Stimulated activated CD4-positive, alpha-beta T cell treated with anti-CD3 and anti-CD28 coated beads, Interleukin-1b, Interleukin-23, amount 100 ng/mL, for 1 hour (primary cell): Measurements from ENCODE around the gene DHX16.
A peak's percentile ranks its signal among the peaks of the same experiment; 100 is the strongest.
"Not testable (repeated sequence)": the region's sequence is repeated elsewhere in the genome, so short reads cannot be mapped to it uniquely, and the experiment has no call there.

ENCODE experiments used
- DNase-seq, 2 donors: peaks; one replicate each; pipeline ENCODE4 v3.0.0-alpha.2; 2020; ENCODE audit warnings: low read depth in 2 of 2

Gene DHX16

DNA sequence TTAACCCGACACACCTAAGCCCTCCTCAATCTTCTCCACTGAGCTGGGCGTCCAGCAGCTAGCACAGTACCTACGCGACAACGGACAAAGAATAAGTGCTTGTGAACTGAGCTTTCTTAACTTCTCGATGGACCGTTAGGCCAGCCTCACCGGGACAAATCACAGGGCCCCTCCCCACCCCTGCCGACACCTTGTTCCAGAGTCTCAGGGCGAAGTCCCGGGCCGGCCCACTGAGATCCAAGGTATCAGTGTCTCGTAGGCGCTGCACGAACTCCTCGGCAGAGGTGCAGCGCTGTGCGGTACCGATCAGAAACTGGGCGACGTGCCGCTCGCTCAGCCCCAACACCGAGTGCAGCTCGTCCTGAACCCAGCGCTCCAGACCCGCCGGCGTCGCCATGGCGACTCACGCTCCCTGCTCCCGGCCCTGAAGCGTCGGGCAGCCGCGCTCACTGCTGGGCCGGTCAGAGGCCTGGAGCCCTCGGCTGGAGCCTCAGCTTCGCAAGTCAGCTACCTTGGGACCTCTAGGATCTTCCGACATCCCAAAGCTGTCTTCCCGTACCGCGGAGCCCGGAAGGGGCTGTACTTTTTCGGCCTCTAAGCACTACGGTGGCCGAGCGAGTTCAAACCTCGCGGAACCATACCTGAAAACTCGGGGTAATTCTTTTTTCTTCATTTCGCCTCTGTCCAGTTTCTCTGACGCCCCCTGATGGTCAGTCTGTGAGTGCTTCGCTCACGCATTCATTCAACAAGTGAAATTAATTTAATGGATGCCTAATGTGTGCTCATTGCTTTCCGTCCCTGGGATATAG is at the start of gene DHX16:
TSS of gene DHX16 (minus strand) at position 562 of the 809 bp plus-strand sequence. CDS start at position 397, 165 bp downstream.
- peak; percentile 73 to 79 for DNase-seq

DNA sequence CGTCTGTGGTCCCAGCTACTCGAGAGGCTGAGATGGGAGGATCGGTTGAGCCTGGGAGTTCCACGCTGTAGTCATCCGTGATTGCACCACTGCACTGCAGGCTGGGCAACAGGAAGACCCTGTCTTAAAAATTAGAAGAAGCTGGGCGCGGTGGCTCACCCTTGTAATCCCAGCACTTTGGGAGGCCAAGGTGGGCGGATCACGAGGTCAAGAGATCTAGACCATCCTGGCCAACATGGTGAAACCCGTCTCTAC is 49.1 kb upstream of the DHX16 start:
- not testable (repeated sequence) for DNase-seq

DNA sequence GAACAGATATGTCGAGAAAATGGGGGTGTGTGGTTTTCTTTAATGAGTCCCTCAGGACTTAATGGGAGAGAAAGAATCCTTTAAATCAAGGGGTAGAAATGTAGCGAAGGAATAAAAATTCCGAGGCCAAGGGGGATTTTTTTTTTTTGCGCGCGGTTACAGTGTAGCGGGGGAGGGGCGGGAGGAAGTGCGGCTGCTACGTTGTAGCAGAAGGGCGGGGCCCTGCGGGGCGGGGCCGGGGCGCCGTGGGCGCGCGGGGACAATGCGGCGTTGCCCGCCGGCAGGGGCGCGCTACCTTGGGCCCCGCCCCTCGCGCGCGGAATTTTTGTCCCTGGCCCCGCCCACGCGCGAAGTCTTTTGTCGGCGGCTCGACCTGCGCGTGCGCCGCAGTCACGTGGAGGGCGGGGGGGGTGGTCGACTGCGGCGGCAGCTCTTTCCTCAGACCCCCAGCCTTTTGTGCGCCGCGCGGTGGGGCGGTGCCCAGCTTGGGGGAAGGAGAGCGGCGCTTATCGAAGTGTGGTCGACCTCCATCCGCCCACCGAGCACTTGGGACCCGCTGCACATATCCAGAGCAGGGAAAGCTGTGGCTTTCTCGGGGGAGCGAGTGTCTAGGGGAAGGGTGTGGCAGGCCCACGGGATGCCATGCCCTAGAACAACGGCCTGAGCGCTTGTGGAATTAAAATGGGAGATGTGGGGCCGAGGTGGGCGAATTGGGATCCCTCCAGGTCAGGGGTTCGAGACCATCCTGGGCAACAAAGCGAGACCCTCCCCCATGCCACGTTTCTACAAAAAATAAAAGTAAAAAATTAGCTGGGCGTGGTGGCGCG is 48.6 kb upstream of the DHX16 start:
- DNase-seq, result peak; percentile 92 to 96

- DNase-seq, result no peak
Measured at GRCh38 chr6:30720738-30721197, 48.0 kb upstream of the DHX16 start.

GRCh38 chr6:30719791-30720737 is 47.3 kb upstream of the DHX16 start, which contains the start of gene TUBB:
Gene TUBB, plus strand, starts transcription at chr6:30720352. Its CDS starts 155 bp downstream, at chr6:30720507.
- peak; percentile 87 to 88 for DNase-seq

DNA sequence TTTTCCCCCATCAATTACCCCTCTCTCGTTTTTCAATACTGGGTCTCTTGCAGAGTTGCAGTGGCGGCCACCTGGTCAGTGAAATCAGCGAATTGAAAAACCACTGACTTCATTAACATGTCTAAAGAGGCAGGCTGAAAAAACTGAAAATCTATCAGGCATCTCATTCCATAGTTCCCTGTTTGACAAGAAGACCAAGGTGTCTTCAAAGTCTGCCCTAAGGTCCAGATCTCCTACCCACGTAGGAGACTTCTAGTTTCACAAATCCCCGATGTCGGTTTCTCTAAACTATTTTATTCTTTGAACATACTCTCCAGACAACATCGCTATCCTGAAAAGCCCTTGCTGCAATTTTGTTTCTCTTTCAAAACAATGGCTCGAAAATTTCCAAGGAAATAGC is 46.5 kb upstream of the DHX16 start:
- no peak for DNase-seq

- not testable (repeated sequence) for DNase-seq
Measured at GRCh38 chr6:30717845-30718720, 45.3 kb upstream of the DHX16 start.

- peak; percentile 90 to 98 for DNase-seq
Measured at GRCh38 chr6:30717129-30717844, 44.5 kb upstream of the DHX16 start, which contains the start of gene MDC1. Gene MDC1, minus strand, starts transcription at chr6:30717281. Its CDS starts 2,106 bp downstream, at chr6:30715175.

- DNase-seq, result no peak
Measured at GRCh38 chr6:30716879-30717128, 44.0 kb upstream of the DHX16 start.

DNA sequence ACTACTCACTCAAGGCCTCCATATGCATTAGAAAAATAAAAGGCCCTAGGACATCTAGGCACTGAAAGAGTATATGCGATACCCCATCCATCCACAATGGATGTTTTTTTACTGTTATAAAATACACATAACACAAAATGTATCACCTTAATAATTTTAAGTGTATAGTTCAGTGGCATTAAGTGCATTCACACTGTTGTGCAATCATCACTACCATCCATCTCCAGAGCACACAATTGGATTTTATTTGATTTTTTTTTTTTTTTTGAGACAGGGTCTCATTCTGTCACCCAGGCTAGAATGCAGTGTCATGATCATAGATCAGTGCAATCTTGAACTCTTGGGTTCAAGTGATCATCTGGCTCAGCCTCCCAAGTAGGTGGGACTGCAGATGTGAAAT is 41.5 kb upstream of the DHX16 start:
- DNase-seq, result no peak

- DNase-seq, result no peak
Measured at GRCh38 chr6:30712441-30712945, 39.7 kb upstream of the DHX16 start.

DNA sequence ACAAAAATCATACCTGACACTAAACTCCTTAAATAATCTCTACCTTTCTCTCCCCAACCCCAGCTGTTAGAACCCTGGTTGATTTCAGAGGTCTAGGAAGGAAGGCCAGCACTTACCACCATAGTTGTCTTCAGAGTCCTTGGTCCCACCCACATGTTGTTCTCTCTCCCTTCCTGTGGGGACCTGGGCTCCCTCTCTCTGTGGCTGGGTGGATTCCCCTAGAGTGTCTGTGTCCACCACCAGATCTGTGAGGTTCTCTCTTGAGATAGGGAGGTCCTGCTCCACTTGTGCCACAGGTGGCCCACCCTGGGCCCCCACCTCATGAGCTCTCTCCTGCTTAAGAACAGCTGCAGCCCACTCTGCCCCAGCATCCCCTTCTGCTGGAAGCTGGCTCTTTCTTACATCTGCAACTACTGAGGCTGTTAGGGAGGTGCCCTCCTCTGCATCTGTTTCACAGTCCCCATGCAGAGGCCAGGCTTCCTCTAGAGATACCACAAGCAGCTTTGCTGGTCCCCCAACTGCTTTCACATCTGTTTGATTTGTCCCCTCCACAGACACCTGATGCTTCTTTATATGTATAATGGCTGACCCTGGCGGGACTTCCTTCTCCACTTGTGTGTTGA is 39.1 kb upstream of the DHX16 start:
- no peak for DNase-seq

- no peak for DNase-seq
Measured at GRCh38 chr6:30709101-30709868, 36.5 kb upstream of the DHX16 start.

DNA sequence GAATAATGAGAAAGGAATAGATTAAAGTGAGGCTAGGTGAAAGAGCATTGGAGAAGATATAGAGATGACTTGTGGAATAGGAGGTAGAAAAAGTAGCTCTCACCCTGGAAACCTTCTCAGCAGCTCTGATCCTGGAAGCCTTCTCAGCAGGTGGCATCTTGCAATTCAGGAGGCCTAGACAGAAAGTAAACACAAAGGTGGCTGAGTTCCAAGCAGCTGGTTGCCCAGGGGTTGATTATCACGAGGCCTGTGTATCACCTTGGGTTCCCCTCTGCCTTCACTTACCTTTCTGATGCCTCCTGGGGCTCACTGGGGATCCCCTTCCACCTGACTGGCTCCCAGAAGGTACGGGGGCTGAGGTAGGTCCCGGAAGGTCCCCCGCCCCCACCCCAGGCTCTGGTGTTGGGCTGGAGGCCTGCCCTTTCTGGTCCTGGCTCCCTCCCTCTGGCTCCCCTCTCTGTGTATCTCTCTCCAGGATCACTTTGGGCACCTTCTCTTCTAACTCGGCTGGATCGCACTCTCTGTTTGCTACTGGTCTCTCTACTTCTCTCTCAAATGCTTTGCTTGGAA is 34.6 kb upstream of the DHX16 start:
- DNase-seq, result no peak

DNA sequence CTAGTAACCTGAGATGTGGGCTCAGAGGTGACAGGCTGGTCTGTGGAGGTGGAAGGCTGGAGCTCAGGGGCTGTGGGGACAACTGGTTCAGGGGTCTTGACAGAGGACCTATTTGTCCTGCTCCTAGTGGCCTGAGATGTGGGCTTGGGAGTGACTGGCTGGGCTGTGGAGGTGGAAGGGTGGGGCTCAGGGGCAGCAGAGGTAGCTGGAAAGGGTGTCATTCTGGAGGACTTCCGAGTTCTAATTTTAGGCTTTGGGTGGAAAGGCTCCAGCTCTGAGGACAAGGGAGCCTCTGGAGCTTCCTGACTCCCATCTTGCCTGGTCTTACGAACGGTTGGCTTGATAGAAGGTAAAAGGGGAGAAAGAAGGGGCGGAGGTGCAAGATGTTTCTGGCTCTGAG is 32.8 kb upstream of the DHX16 start:
- DNase-seq, result no peak

- DNase-seq, result no peak
Measured at GRCh38 chr6:30703821-30704220, 31.0 kb upstream of the DHX16 start.

- no peak for DNase-seq
Measured at GRCh38 chr6:30703011-30703410, 30.2 kb upstream of the DHX16 start.

- no peak for DNase-seq
Measured at GRCh38 chr6:30700340-30700739, 27.5 kb upstream of the DHX16 start.

DNA sequence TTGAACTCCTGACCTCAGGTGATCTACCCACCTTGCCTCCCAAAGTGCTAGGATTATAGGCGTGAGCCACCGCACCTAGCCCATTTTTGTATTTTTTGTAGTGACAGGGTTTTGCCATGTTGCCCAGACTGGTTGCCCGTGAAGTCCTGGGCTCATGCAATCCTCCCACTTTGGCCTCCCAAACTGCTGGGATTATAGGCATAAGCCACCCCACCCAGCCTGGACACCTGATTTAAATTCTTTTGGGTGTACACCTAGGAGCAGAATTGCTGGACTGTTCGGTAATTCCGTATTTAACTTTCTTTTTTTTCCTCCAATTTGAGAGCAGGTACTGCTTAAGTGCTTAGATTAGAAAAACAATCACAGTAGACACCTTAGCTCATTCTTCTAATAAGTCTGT is 23.6 kb upstream of the DHX16 start:
- no peak for DNase-seq
